ENCODE results near the gene ADSS2.
"Not testable (repeated sequence)": the region's sequence is repeated elsewhere in the genome, so short reads cannot be mapped to it uniquely, and the experiment has no call there.

The ADSS2 gene

DNA sequence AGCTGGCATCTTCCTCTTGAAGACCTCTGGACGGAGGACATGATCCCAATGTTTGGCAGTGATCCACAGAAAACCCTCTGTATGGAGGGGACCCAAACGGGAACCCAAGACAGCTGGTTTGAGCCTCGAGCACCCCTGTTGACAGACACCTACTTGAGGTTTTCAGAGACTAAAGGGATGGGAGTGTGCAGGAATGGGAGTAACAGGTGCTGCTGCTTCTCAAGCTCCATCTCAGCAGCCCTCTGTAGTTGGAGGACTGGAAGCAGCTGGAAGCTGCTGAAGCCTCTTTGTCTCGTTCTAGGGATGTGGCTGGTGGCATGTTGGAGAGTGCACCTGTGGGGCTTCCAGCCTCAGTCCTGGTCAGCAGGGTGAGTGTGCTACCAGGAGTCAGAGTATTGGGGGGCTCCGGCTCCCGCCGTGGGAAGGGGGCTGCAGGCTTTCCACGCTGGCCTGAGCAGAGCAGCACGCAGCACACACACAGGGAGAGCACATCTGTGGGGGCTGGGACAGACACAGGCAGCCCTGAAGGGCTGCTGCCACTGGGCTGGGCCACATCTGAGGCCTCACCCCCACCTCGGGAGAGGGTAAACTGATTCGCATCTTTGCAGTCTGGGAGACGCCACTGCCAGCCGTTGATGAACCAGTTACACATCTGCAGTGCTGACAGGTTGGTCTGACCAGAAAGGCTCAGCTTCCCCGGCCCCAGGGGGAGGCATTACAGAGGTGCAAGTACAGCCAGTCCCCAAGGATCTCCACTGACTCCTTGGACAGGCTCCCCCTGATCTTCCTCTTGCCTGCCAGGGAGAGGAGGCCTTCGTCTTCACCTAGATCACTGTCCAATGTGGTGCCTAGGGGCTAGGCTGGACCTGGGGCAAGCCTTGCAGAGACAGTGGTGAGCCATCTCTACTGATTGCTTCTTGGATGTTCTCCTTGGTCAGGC lies 56.6 kb downstream of the ADSS2 start:
- no peak for DNase-seq

- DNase-seq, result no peak
Measured at GRCh38 chr1:244394346-244394745, 57.4 kb downstream of the ADSS2 start.

DNA sequence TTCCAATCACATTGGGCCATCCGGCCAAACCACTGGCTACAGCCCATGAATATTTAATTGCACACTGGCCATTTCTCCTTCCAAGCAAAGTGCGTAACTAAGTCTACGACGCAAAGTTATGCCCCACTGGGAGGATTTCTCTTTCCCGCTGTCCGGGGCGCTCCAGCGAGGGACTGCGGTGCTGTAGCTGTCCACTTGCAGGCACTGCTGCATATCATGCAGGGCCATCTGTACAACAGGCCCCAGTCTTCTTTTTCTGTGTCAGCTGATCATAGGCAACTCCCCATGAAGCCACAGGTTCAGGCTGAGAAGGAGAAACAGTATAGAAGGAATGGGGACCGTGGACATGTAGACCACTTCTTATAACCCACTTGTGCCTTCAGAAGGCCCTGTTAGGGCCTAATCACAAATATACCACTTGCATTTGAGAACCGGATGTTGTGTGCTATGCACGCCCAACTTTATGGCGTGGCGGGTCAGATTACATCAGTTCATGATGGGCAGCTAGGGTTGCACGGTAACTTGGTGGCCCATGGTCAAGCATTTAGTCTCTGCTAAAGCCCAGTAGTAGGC lies 58.0 kb downstream of the ADSS2 start:
- no peak for DNase-seq

GRCh38 chr1:244391761-244392160 lies 59.9 kb downstream of the ADSS2 start:
- DNase-seq, result no peak

DNA sequence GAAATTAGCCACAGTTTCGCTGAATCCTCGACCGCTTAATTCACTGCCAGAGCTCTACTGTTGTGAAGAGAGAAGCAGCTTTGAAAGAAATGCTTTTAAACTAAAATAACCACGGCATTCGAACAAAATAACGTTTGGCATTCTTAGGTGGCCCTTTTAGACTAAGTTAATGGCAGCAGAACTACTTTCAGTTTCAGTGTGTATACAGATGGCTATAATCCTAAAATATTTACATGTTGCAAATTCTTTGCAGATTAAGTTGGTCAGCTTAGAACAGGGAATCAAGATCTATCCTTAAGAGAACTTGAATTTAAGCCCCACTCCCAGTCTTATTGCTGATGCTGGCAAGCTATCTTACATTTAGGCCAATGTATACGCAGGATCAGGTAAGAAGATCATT lies 62.7 kb downstream of the ADSS2 start:
- no peak for DNase-seq

GRCh38 chr1:244387415-244387814 lies 64.3 kb downstream of the ADSS2 start:
- DNase-seq, result no peak

- DNase-seq, result no peak
Measured at GRCh38 chr1:244386595-244386994, 65.1 kb downstream of the ADSS2 start.

DNA sequence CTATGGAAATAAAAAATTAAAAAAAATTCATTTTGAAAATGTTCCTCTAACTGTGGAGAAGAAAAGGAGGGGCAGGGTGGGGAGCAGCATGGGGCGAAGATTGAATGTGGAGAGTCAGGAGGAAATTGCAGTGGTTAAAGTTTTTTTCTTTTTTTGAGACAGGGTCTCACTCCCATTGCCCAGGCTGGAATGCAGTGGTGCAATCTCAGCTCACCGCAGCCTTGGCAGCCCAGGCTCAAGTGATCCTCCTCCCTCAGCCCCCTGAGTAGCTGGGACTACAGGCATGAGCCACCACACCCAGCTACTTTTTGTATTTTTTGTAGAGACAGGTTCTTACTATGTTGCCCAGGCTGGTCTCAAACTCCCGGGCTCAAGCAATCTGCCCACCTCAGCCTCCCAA lies 67.6 kb downstream of the ADSS2 start:
- no peak for DNase-seq

DNA sequence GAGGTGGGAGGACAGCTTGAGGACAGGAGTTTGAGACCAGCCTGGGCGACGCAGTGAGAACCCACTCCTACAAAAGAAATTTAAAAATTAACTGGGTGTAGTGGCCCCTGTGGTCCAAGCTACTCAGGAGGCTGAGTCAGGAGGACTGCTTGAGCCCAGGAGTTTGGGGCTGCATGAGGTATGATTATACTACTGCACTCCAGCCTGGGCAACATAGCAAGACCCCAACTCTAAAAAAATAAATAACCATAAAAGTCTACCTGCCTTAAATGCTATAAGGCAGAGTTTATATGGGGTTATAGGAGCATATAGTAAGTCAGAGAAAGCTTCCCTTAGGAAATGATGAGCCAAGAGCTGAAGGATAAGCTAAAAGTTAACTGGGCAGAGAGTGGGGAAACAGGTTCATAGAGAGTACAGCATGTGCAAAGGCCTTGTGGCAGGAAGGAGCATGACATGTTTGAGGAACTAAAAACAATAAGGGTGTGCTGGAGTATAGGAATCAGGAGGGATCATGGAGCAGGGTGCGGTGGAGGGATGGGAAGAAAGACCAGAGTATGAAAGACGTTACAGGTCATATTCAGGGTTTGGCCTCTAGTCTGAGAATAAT lies 68.3 kb downstream of the ADSS2 start:
- no peak for DNase-seq

GRCh38 chr1:244381878-244382565 lies 69.7 kb downstream of the ADSS2 start:
- DNase-seq, result no peak

- no peak for DNase-seq
Measured at GRCh38 chr1:244376126-244376525, 75.6 kb downstream of the ADSS2 start.

DNA sequence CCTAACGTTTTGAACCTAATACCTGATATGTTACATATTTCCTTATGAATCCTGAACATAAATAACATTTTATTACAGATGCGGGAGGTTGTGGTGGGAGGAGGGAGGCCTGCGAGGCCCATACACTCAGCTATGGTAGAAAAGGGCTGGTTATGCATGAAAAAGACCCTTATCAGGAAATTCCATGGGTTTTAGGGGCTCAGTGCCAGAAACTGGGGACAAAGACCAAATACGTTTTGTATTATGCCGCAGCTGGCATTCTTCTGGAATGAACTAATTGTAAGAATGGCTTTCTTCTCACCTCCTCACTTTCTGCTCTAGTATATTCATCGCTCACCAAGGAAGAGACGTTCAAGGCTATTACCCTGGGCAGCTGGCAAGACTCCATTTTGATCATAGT lies 76.7 kb downstream of the ADSS2 start:
- no peak for DNase-seq

DNA sequence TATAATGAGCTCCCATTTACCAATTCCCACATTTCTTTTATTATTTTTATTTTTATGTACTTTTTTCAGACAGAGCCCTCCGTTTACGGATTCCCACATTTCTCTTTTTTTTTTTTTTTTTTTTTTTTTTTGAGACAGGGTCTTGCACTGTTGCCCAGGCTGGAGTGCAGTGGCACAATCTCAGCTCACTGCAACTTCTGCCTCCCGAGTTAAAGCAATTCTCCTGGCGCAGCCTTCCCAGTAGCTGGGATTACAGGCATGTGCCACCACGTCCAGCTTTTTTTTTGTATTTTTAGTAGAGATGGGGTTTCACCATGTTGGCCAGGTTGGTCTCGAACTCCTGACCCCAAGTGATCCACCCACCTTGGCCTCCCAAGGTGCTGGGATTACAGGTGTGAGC lies 77.2 kb downstream of the ADSS2 start:
- not testable (repeated sequence) for DNase-seq

GRCh38 chr1:244371242-244372141 lies 80.2 kb downstream of the ADSS2 start:
- no peak for DNase-seq

- no peak for DNase-seq
Measured at GRCh38 chr1:244370060-244370637, 81.6 kb downstream of the ADSS2 start.

DNA sequence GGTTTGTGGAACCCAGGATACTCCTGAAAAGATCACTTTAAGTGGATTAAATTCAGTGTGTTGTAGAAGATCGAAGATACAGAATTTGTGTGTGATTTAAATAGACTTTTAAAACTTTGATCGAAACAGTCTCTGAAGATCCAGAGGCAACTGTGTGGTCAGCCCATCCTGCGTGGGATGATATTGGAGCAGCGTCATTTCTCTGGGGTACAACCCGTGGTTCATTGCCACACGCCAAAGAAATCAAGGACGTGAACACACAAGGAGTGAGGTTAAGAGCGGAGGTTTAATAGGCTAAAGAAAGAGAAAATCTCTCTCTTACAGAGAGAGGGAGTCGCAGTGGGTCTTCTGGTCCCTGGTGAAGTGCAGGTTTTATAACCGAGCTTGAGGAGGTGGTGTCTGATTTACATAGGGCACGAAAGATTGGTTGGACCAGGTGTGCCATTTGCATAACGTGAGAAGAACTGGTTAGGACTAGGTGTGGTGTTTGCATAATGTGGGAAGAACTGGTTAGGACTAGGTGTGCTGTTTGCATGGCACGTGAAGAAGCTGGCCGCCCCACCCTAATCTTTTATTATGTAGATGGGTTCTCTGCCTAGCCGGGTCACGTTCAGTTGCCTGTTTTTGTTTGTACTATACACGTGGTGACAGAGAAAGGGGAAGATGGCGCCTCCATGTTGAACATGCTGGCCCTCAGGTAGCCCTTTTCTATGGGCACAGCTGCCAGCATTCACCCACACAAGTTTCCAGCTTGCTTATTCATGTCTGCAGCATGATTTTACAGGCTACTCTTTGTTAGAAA lies 82.3 kb downstream of the ADSS2 start:
- no peak for DNase-seq

GRCh38 chr1:244368279-244368678 lies 83.4 kb downstream of the ADSS2 start:
- DNase-seq, result no peak

- DNase-seq, result no peak
Measured at GRCh38 chr1:244367399-244368114, 84.2 kb downstream of the ADSS2 start.

GRCh38 chr1:244365809-244366208 lies 85.9 kb downstream of the ADSS2 start:
- no peak for DNase-seq

DNA sequence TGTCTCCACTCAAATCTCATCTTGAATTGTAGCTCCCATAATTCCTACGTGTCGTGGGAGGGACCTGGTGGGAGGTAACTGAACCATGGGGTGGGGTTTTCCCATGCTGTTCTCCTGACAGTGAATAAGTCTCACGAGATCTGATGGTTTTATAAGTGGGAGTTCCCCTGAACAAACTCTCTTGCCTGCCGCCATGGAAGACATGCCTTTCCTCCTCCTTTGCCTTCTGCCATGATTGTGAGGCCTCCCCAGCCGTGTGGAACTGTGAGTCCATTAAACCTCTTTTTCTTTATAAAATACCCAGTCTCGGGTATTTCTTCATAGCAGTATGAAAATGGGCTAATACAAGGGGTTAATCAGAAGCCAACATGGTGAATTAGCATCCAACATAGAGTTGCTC lies 86.4 kb downstream of the ADSS2 start:
- DNase-seq, result not testable (repeated sequence)
